ENCODE data around the gene FNTB.

Gene FNTB

GRCh38 chr14:64952598-64953309 lies 33.9 kb upstream of the FNTB start:
- in situ Hi-C loops (cut with HindIII; ENCODE audit: low sequenced_read_pairs): loop anchor here (10.0 kb wide), 1 partner anchor 92 kb away; no protein-coding TSS in a partner anchor

GRCh38 chr14:64953310-64953654 lies 33.4 kb upstream of the FNTB start:
- in situ Hi-C loops (cut with HindIII; ENCODE audit: low sequenced_read_pairs): loop anchor here (10.0 kb wide), 1 partner anchor 92 kb away; no protein-coding TSS in a partner anchor

DNA sequence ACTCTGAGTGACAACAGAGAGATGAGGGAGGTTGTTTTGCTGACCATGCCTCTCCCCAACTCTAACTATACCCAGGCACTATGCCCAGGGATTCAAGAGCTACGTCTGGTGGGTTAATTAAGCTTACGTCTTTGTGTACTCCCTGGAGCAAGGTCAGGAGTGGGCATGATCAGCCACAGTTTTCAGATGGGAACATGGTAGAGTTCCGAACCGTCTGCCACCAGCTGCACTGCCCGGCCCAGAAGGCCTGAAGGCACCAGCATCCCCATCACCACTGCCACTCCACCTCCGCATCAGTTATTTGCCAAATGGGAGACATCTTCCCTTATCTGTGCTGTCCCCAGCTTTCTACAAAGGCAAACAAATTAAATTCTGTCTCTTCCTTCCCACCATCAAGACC lies 33.0 kb upstream of the FNTB start:
- in situ Hi-C loops (cut with HindIII; ENCODE audit: low sequenced_read_pairs): loop anchor here (10.0 kb wide), 1 partner anchor 91 kb away; no protein-coding TSS in a partner anchor

DNA sequence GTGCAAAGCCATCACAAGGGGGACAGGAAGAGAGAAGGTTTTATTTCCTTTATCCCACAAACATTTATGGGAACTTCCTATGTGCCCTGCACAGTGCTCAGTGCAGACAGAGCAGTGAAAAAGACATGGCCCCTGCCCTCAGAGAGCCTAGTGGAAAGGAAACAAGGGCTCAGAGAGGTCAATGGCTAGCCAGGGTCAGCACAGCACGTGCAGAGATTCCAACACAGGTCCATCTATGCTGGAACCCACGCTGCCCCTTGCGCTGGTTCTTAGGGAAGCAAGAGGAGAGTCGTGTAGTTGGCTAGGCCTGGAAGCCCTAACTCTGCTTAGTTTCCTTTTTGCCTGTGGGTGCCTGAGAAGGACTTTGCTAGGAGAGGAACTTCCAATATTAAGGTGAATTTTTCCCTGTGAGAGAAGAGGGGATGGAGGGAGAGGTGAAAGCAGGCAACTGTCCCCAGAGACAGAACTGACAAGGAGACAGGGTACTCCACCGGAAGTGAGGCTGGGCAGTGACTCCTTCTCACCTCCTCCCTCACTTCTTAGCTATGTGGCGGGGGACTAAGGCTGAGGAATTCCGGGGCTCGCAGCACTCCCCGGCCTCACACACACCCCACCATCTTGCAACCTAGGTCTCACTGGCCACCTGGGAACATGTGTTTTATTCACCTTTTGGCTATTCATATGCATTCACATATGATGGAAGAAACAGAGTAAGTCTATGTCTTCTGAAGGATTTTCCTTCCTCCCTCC lies 32.0 kb upstream of the FNTB start:
- in situ Hi-C loops (cut with HindIII; ENCODE audit: low sequenced_read_pairs): loop anchor here (10.0 kb wide), 1 partner anchor 90 kb away; no protein-coding TSS in a partner anchor

DNA sequence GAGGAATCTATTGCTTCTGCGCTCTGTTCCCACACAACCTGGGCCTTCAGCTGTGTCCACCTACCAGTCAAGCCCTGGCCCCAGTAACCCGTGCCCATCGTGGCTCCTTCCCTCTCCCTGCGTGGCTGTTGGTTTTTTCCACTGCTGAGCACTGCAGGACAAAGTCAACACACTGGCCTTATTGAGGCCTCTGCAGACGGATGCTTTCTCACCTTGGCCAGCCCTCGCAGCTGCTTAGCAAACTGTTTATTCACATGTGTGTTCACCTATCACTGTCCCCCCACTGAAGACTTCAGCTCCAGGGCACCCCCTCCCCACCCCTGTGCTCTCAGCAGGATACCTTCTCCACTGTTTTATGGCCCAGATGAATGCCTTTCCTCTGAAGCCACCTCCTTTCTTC lies 31.4 kb upstream of the FNTB start:
- in situ Hi-C loops (cut with HindIII; ENCODE audit: low sequenced_read_pairs): loop anchor here (10.0 kb wide), 1 partner anchor 90 kb away; no protein-coding TSS in a partner anchor

- in situ Hi-C loops (cut with HindIII; ENCODE audit: low sequenced_read_pairs): loop anchor here (10.0 kb wide), 1 partner anchor 88 kb away; no protein-coding TSS in a partner anchor
These were observed 29.8 kb upstream of the FNTB start for GRCh38 chr14:64956697-64957406.

DNA sequence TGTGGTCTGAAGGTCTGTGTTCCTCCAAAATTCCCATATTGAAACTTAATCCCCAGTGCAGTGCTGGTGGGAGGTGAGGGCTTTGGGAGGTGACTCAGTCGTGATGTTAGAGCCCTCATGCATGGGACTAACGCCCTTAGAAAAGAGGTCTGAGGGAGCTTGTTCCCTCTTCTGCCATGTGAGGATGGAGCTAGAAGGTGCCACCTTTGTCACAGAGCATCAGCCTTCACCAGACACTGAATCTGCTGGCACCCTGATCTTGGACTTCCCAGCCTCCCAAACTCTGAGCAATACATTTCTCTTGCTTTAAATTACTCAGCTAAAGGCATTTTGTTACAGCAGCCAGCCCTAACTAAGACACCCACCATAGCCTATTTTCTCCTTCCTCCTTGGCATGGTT lies 28.5 kb upstream of the FNTB start:
- in situ Hi-C loops (cut with HindIII; ENCODE audit: low sequenced_read_pairs): loop anchor here (10.0 kb wide), 1 partner anchor 87 kb away; no protein-coding TSS in a partner anchor

- in situ Hi-C loops (cut with HindIII; ENCODE audit: low sequenced_read_pairs): loop anchor here (10.0 kb wide), 1 partner anchor 86 kb away; no protein-coding TSS in a partner anchor
These were observed 28.0 kb upstream of the FNTB start for GRCh38 chr14:64958743-64959142.

DNA sequence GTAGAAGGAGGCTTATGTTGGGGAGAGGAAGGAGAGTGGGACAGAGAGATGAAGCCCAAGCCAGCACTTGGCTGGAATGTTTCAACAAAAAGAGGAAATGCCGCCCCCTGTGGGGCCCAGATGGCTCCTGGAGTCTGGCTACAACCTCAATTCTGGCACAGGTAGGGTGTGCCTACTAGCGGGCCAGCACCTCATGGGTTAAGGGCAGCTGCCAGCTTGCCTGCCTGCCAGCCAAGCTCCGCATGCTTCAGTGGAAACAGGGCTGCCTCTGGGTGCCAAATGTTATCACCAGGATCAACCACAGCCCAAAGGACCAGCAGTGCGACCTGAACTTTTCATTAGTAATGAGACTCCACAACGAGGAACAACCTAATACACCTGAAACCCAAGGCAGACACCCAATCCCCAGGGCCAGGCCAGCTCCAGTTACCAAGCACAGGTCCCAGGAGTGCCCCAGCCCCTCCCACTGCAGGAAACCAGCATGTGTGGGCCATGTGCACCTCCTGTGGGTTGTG lies 25.9 kb upstream of the FNTB start:
- in situ Hi-C loops (cut with HindIII; ENCODE audit: low sequenced_read_pairs): no loop called here

- in situ Hi-C loops (cut with HindIII; ENCODE audit: low sequenced_read_pairs): no loop called here
These were observed 23.1 kb upstream of the FNTB start for GRCh38 chr14:64963611-64964010.

- in situ Hi-C loops (cut with HindIII; ENCODE audit: low sequenced_read_pairs): no loop called here
These were observed 21.2 kb upstream of the FNTB start for GRCh38 chr14:64965356-64966000.

DNA sequence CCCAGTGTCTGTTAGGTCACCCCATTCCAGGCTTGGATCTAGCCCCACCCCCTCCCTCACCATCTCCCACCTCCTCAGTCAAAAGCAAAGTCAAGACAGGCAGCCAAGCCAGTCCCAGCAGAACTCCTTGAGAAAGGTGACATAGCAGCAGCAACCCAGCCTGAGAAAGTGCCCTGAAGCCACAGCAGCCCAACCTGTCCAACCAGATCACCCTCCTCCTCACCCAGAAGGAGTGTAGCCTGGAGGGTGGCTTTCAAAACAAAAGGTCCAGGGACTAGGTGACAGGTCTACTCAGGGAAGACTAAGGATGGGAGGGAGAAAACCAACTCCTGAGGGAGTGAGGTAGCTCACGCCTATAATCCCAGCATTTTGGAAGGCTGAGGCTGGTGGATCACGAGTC lies 19.7 kb upstream of the FNTB start:
- in situ Hi-C loops (cut with HindIII; ENCODE audit: low sequenced_read_pairs): no loop called here

GRCh38 chr14:64968167-64968566 lies 18.5 kb upstream of the FNTB start:
- in situ Hi-C loops (cut with HindIII; ENCODE audit: low sequenced_read_pairs): no loop called here

- in situ Hi-C loops (cut with HindIII; ENCODE audit: low sequenced_read_pairs): no loop called here
These were observed 18.0 kb upstream of the FNTB start for GRCh38 chr14:64968651-64969050.

- in situ Hi-C loops (cut with HindIII; ENCODE audit: low sequenced_read_pairs): no loop called here
These were observed 16.7 kb upstream of the FNTB start for GRCh38 chr14:64970041-64970440.

DNA sequence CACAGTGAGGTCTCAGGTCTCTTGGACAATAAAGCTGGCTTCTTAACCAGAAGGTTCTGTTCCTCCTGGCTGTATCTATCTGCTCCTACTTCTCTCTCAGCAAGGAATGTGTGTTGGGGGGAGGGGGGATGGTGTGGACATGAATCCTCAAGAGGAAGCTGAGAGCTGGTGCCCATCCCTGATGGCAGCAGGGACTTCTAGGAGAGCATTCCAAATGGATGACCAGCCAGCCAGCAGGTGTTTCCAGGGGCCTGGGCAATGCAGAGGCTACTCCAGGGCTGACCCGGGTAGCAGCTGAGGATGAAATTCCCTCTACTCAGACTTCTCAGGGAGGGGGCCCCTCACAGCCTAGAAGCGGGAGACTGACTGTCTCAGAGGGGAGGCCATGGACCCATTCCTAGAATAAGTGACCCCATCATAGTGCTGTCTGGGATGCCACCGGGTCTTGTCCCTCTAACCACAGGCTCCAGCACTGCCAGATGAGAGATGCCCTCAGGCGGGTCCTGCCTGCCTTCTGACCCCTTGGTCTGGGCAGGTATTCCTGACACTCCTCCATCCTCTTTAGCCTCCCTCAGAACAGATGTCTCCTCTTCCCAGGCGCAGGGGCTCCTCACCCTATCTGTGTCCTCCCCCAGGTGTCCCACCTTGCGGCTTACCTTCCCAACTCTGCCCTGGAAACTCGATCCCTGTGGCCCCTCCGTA lies 15.8 kb upstream of the FNTB start:
- in situ Hi-C loops (cut with HindIII; ENCODE audit: low sequenced_read_pairs): no loop called here

GRCh38 chr14:64971491-64971942 lies 15.2 kb upstream of the FNTB start:
- in situ Hi-C loops (cut with HindIII; ENCODE audit: low sequenced_read_pairs): no loop called here

GRCh38 chr14:64971943-64972791 lies 14.5 kb upstream of the FNTB start, which contains the start of gene RAB15:
RAB15 (minus strand) TSS chr14:64972336; CDS start chr14:64972076, 260 bp downstream.
- in situ Hi-C loops (cut with HindIII; ENCODE audit: low sequenced_read_pairs): no loop called here

DNA sequence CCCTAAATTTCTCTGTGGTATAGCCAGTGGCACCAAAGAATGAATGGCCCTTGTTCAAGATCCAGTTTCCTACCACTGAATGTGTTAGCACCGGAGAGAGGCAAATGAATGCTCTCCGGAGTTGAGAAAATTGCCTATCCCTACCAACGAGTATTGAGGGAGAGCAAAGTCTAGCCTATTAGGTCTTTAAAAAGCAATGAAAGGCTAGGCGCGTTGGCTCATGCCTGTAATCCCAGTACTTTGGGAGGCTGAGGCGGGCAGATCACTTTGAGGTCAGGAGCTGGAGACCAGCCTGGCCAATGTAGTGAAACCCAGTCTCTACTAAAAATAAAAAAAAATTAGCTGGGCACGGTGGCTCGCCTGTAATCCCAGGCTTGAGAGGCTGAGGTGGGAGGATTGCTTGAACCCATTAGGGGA lies 13.7 kb upstream of the FNTB start:
- in situ Hi-C loops (cut with HindIII; ENCODE audit: low sequenced_read_pairs): no loop called here

Data from endothelial cell of hepatic sinusoid (primary cell).